ENCODE data around the gene LEP. TPM values are rescaled to one million over a fixed set of nuclear protein-coding genes. Genes with fewer than 3 reads are reported as not detected.
A peak's percentile ranks its signal among the peaks of the same experiment; 100 is the strongest.

Gene LEP
- polyA plus RNA-seq, 2 of the 4 experiments (the other 2 are of a cell fraction) = not detected

GRCh38 chr7:128260069-128260795, 19.2 kb downstream of the LEP start (continued):
- TF ChIP-seq MAX (IDR thresholded peaks at IDR 0.05) = no peak

- no peak for ATAC-seq
- DNase-seq (ENCODE audit: low read depth in 1 of 2, low spot score in 1 of 2) = no peak
- peaks cover 14% of the 10 kb centered on the region for H3K4me1 ChIP-seq
- no peak overlapping the region for H3K4me3 ChIP-seq
- FAIRE-seq = no peak
- no peak overlapping the region for H3K27ac ChIP-seq
- ChIA-PET POLR2A (no interaction called here), CTCF (interaction anchor here (1.3 kb wide), 1 partner anchor 53 kb away, joined by 3 read pairs; no protein-coding TSS in a partner anchor)
- H3K4me2 ChIP-seq = no peak overlapping the region
- WGBS (ENCODE audit: missing lambda C conversion rate) = 83% methylated on average over 15 of the region's 15 CpGs
- H3K9me3 ChIP-seq = no peaks in the 10 kb centered on the region
- TF ChIP-seq HOXB5 (CRISPR knock-in tag; IDR thresholded peaks at IDR 0.05) = no peak
- TF ChIP-seq ZFP36 (IDR thresholded peaks at IDR 0.05; ENCODE audit: borderline replicate concordance, partially characterized antibody) = no peak
- no peak for TF ChIP-seq HMGXB4 (CRISPR knock-in tag; IDR thresholded peaks at IDR 0.05; ENCODE audit: borderline replicate concordance)
- TF ChIP-seq CHD2 (IDR thresholded peaks at IDR 0.05; ENCODE audit: low read length, partially characterized antibody) = no peak
- TF ChIP-seq NPAS2 (CRISPR knock-in tag; IDR thresholded peaks at IDR 0.05; ENCODE audit: borderline replicate concordance) = no peak
- TF ChIP-seq SREBF2 (IDR thresholded peaks at IDR 0.05) = no peak
- no peak for TF ChIP-seq E2F6 (IDR thresholded peaks at IDR 0.05; ENCODE audit: borderline replicate concordance, low read depth)
- TF ChIP-seq EHF (CRISPR knock-in tag; IDR thresholded peaks at IDR 0.05) = no peak
- TF ChIP-seq ELK1 (IDR thresholded peaks at IDR 0.05; ENCODE audit: low read depth, low read length) = no peak
Measured at GRCh38 chr7:128262273-128263028, 21.4 kb downstream of the LEP start.

GRCh38 chr7:128263420-128263819, 22.3 kb downstream of the LEP start:
- H3K9me3 ChIP-seq = no peaks in the 10 kb centered on the region
- H3K4me3 ChIP-seq = no peak overlapping the region
- DNase-seq (ENCODE audit: low read depth in 1 of 2, low spot score in 1 of 2) (peak in 1 of 2 experiments; percentile 10), FAIRE-seq (no peak), ATAC-seq (peak in 1 of 2 experiments; percentile 33; a peak in 1 of 6 replicates)
- H3K27ac ChIP-seq = no peak overlapping the region
- ChIA-PET CTCF (interaction anchor here (0.6 kb wide), 1 partner anchor 1402 kb away, joined by 3 read pairs; no protein-coding TSS in a partner anchor), POLR2A (no interaction called here)
- peaks cover 15% of the 10 kb centered on the region for H3K4me1 ChIP-seq
- 46% methylated on average over 3 of the region's 3 CpGs for WGBS (ENCODE audit: missing lambda C conversion rate)
- H3K4me2 ChIP-seq = no peak overlapping the region
- no peak for TF ChIP-seq HOXB13 (CRISPR knock-in tag; IDR thresholded peaks at IDR 0.05; ENCODE audit: low read depth)
- no peak for TF ChIP-seq NPAS2 (CRISPR knock-in tag; IDR thresholded peaks at IDR 0.05; ENCODE audit: borderline replicate concordance)
- no peak for TF ChIP-seq GATA3 (IDR thresholded peaks at IDR 0.05; ENCODE audit: borderline replicate concordance)
- no peak for TF ChIP-seq RFX5 (IDR thresholded peaks at IDR 0.05)
- no peak for TF ChIP-seq MAFK (IDR thresholded peaks at IDR 0.05; ENCODE audit: partially characterized antibody)
- TF ChIP-seq NR3C1 (IDR thresholded peaks at IDR 0.05) = no peak
- no peak for TF ChIP-seq HOXB5 (CRISPR knock-in tag; IDR thresholded peaks at IDR 0.05)
- no peak for TF ChIP-seq JUNB (IDR thresholded peaks at IDR 0.05)
- TF ChIP-seq ZNF302 (CRISPR knock-in tag; IDR thresholded peaks at IDR 0.05) = no peak
- no peak for TF ChIP-seq RNF2 (IDR thresholded peaks at IDR 0.05; ENCODE audit: borderline replicate concordance, low read depth)
- TF ChIP-seq REST (IDR thresholded peaks at IDR 0.05) = no peak
- TF ChIP-seq HOXA7 (CRISPR knock-in tag; IDR thresholded peaks at IDR 0.05) = no peak
- no peak for TF ChIP-seq HEYL (CRISPR knock-in tag; IDR thresholded peaks at IDR 0.05)
- no peak for TF ChIP-seq CHD2 (IDR thresholded peaks at IDR 0.05; ENCODE audit: low read length, partially characterized antibody)
- TF ChIP-seq FOSL2 (IDR thresholded peaks at IDR 0.05) = no peak
- TF ChIP-seq FOSL2 (CRISPR knock-in tag; IDR thresholded peaks at IDR 0.05) = no peak
- no peak for TF ChIP-seq USF2 (IDR thresholded peaks at IDR 0.05)
- TF ChIP-seq BHLHE40 (IDR thresholded peaks at IDR 0.05; ENCODE audit: low read depth, low read length) = no peak

Data from A549 (cell line).